ENCODE data around the gene SULT4A1. TPM values are rescaled to one million over a fixed set of nuclear protein-coding genes. Genes with fewer than 3 reads are reported as not detected.

The SULT4A1 gene
- polyA plus RNA-seq, 3 donors: not detected

GRCh38 chr22:43800970-43801369 lies 61.3 kb downstream of the SULT4A1 start:
- no peak overlapping the region for H3K9ac ChIP-seq (ENCODE audit: insufficient read depth, low read length, poor library complexity, severe bottlenecking)
- H3K4me3 ChIP-seq (replicated peaks in 1 of 3; ENCODE audit: low read depth in 2 of 3, low read length in 3 of 3): no peak overlapping the region
- intact Hi-C loops (cut with micrococcal nuclease): no loop called here
- H3K36me3 ChIP-seq (replicated peaks in 1 of 2; ENCODE audit: control insufficient read depth in 1 of 2, insufficient read depth in 2 of 2, low read length in 2 of 2): no peaks in the 10 kb centered on the region
- DNase-seq: no peak
- H4K20me1 ChIP-seq (ENCODE audit: insufficient read depth, low read length): no peaks in the 10 kb centered on the region
- H3K27me3 Mint-ChIP-seq (ENCODE audit: low read depth in 3 of 3): peaks cover 6 to 18% (median 16%) of the 10 kb centered on the region in 3 donors
- no peak overlapping the region for H3K27ac ChIP-seq (ENCODE audit: low read depth in 1 of 2, low read length in 2 of 2)
- no peak overlapping the region for H2AFZ ChIP-seq (ENCODE audit: insufficient read depth, low read depth, low read length, poor library complexity, severe bottlenecking)
- H3K4me3 Mint-ChIP-seq: no peak overlapping the region
- H3K27ac Mint-ChIP-seq: no peak overlapping the region
- H3K27me3 ChIP-seq (ENCODE audit: control insufficient read depth in 2 of 2, insufficient read depth in 2 of 2, low read length in 2 of 2): no peaks in the 10 kb centered on the region
- H3K36me3 Mint-ChIP-seq: no peaks in the 10 kb centered on the region
- no peaks in the 10 kb centered on the region for H3K4me1 Mint-ChIP-seq
- H3K4me1 ChIP-seq (ENCODE audit: control insufficient read depth in 1 of 2, insufficient read depth in 2 of 2, low read length in 2 of 2): no peaks in the 10 kb centered on the region
- peaks cover 0 to 21% of the 10 kb centered on the region in 2 donors for H3K9me3 ChIP-seq (replicated peaks in 1 of 2; ENCODE audit: control insufficient read depth in 1 of 2, insufficient read depth in 1 of 2, low read length in 2 of 2)
- peaks cover 11 to 22% (median 16%) of the 10 kb centered on the region in 7 donors for H3K9me3 Mint-ChIP-seq
- WGBS (ENCODE audit: insufficient coverage): no CpG with 5 or more reads among the region's 1 CpG
- no peak overlapping the region for H3K4me2 ChIP-seq (replicated peaks; ENCODE audit: extremely low read depth, low read length, poor library complexity, severe bottlenecking)
- no peaks in the 10 kb centered on the region for H3K79me2 ChIP-seq (ENCODE audit: insufficient read depth, low read length)
- TF ChIP-seq, protein P1, sequence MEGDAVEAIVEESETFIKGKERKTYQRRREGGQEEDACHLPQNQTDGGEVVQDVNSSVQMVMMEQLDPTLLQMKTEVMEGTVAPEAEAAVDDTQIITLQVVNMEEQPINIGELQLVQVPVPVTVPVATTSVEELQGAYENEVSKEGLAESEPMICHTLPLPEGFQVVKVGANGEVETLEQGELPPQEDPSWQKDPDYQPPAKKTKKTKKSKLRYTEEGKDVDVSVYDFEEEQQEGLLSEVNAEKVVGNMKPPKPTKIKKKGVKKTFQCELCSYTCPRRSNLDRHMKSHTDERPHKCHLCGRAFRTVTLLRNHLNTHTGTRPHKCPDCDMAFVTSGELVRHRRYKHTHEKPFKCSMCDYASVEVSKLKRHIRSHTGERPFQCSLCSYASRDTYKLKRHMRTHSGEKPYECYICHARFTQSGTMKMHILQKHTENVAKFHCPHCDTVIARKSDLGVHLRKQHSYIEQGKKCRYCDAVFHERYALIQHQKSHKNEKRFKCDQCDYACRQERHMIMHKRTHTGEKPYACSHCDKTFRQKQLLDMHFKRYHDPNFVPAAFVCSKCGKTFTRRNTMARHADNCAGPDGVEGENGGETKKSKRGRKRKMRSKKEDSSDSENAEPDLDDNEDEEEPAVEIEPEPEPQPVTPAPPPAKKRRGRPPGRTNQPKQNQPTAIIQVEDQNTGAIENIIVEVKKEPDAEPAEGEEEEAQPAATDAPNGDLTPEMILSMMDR (IDR thresholded peaks at IDR 0.05): no peak

DNA sequence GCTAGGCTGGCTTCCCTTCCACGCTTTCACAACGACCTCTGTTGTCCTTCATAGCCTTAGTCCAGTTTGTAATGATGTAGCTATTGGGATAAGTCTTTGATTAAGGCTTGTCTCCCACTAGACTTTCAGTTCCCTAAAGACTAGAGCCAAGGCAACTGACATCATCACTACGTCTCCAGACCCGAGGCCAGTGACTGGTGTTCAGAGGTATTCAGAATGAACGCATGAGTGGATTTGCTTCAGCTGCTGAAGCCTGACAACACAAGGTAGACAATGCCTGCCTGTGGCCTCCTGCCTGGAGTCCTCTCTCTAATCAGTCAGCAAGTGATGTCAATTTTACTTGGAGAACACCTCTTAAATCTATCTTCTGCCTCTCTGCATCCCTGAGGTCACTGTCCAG lies 63.8 kb downstream of the SULT4A1 start:
- Histone ChIP-seq H2AFZ (ENCODE audit: insufficient read depth, low read depth, low read length, poor library complexity, severe bottlenecking) (no peak overlapping the region), H3K4me1 (ENCODE audit: control insufficient read depth in 1 of 2, insufficient read depth in 2 of 2, low read length in 2 of 2) (no peaks in the 10 kb centered on the region), H3K4me2 (replicated peaks; ENCODE audit: extremely low read depth, low read length, poor library complexity, severe bottlenecking) (no peak overlapping the region), H3K27ac (ENCODE audit: low read depth in 1 of 2, low read length in 2 of 2) (no peak overlapping the region), H3K4me3 (replicated peaks in 1 of 3; ENCODE audit: low read depth in 2 of 3, low read length in 3 of 3) (no peak overlapping the region), H3K36me3 (replicated peaks in 1 of 2; ENCODE audit: control insufficient read depth in 1 of 2, insufficient read depth in 2 of 2, low read length in 2 of 2) (no peaks in the 10 kb centered on the region), H3K27me3 (ENCODE audit: control insufficient read depth in 2 of 2, insufficient read depth in 2 of 2, low read length in 2 of 2) (no peaks in the 10 kb centered on the region), H3K79me2 (ENCODE audit: insufficient read depth, low read length) (no peaks in the 10 kb centered on the region), H3K9me3 (replicated peaks in 1 of 2; ENCODE audit: control insufficient read depth in 1 of 2, insufficient read depth in 1 of 2, low read length in 2 of 2) (peaks cover 0 to 21% of the 10 kb centered on the region in 2 donors), H4K20me1 (ENCODE audit: insufficient read depth, low read length) (no peaks in the 10 kb centered on the region), H3K9ac (ENCODE audit: insufficient read depth, low read length, poor library complexity, severe bottlenecking) (no peak overlapping the region)
- Mint-ChIP-seq H3K27ac (no peak overlapping the region), H3K27me3 (ENCODE audit: low read depth in 3 of 3) (peaks cover 6 to 14% (median 11%) of the 10 kb centered on the region in 3 donors), H3K4me1 (no peaks in the 10 kb centered on the region), H3K9me3 (peaks cover 11 to 22% (median 16%) of the 10 kb centered on the region in 7 donors), H3K4me3 (no peak overlapping the region), H3K36me3 (no peaks in the 10 kb centered on the region)
- intact Hi-C loops (cut with micrococcal nuclease): no loop called here
- whole genome bisulfite sequencing (ENCODE audit: insufficient coverage): 68% methylated on average over 3 of the region's 5 CpGs
- TF ChIP-seq, protein P1 (IDR thresholded peaks at IDR 0.05): no peak
- no peak for DNase-seq
